Occipital lobe (tissue), 2 donors: ENCODE measurements around the gene LRBA. TPM values are rescaled to one million over a fixed set of nuclear protein-coding genes. Genes with fewer than 3 reads are reported as not detected.
"Not testable (repeated sequence)": the region's sequence is repeated elsewhere in the genome, so short reads cannot be mapped to it uniquely, and the experiment has no call there.

Experiments used
- DNase-seq: peaks from one replicate; lab custom pipeline; 2025; lab: John Stamatoyannopoulos, UW
- total RNA-seq: library from RNA; depleted of rRNA; stranded (reverse); fragments of >200 nt; gene quantifications from one replicate; pipeline ENCODE4 v1.2.3, GENCODE V29; 2014

LRBA gene
- total RNA-seq, 1 donor from 2014 or later = 25.3 TPM

DNA sequence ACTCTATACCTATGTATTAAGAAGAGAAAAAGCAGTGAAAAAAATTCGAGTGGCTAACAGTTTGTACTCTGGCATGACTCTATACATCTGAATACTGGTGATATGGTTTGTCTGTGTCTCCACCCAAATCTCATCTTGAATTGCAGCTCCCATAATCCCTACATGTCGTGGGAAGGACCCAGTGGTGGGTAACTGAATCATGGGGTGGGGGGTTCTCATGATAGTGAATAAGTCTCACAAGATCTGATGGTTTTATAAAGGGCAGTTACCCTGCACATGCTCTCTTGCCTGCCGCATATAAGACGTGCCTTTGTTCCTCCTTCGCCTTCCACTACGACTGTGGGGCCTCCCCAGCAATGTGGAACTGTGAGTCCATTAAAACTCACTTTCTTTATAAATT, 70.4 kb downstream of the LRBA start:
- DNase-seq = no peak

DNA sequence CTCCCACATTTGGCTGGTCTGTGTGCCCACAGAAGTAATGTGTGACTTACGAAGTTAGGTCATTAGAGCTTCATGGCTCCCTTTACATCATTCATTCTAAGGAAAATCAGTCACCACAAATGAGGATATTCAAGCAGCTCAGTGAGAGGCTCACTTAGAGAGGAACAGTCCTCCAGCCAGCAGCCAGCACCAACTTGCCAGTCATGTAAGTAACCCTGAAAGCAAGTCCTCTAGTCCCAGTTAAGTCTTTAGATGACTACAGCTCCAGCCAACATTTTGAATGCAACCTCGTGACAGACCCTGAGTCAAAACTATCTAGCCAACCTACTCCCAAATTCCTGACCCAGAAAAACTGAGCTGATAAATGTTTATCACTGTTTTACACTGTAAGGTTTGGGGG, 71.3 kb downstream of the LRBA start:
- no peak for DNase-seq

GRCh38 chr4:150943126-150943525, 72.0 kb downstream of the LRBA start:
- no peak for DNase-seq

GRCh38 chr4:150942539-150942938, 72.5 kb downstream of the LRBA start:
- no peak for DNase-seq

DNA sequence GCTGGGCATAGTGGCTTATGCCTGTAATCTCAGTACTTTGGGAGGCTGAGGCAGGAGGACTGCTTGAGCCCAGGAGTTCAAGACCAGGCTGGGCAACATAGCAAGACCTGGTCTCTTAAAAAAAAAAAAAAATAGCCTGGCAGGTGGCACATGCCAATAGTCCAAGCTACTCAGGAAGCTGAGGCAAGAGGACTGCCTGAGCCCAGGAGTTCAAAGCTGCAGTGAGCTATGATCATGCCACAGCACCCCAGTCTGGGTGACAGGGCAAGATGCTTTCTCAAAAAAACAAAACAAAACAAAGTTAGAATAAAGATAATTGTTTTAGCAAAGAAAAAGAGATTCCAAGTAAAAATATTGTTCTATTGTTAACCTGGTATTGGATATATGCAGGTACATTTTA, 75.0 kb downstream of the LRBA start:
- DNase-seq = no peak

DNA sequence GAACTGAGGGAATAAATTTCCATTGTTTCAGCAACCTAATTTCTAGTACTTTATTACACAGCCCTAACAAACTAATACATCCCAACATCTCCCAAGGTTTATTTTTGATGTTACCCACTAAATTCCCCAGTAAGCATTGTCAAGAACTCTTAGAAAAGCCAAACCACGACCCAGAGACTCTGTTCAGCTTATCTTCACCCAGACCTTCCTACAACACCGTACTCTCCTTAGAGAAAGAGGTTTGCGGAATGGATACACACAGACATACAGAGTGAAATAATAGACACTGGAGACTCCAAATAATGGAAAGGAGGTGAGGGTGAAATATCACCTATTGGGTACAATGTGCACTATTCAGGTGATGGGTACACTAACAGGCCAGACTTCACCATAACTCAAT, 75.6 kb downstream of the LRBA start:
- no peak for DNase-seq

DNA sequence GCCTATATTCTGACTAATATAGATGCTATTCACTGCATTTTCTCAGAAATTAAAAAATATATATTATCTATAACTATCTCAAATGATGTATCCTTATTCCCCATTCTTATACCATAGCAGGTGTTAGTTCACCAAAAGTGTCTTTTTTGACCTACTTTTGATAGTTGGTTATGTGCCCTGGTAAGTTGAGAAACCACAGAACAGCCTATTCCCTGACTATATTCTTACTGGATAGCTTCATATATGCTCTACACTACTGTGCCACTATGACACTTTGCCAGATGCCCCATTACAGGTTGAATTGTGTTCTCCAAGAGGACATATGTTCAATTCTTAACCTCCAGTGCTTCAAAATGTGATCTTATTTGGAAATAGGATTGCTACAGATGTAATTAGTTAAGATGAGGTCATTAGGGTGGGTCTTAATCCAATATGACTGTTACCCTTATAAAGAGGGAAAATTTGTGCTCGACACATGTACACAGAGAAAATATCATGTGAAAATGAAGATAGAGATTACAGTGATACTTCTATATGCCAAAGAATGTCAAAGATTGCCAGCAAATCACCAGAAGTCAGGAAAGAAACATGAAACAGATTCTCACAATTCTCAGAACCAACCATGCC, 76.1 kb downstream of the LRBA start:
- DNase-seq = no peak

DNA sequence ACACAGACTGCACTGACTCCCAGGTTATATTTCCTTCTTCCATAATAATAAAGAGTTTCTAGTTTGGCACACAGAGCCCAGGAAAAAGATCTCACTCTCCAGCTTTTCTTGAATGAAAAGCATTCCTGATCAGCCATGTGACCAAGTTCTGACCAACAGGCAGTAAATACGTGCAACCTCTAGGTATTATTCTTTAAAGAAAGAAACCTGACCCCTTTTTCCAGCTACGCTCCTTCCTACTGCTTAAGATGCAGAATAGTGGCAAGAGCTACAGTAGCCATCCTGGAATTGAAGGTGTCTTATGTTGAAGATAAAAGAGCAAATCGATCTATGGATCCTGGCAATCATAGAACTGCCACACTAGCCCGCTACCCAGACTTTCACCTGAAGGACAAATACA, 76.7 kb downstream of the LRBA start:
- no peak for DNase-seq

DNA sequence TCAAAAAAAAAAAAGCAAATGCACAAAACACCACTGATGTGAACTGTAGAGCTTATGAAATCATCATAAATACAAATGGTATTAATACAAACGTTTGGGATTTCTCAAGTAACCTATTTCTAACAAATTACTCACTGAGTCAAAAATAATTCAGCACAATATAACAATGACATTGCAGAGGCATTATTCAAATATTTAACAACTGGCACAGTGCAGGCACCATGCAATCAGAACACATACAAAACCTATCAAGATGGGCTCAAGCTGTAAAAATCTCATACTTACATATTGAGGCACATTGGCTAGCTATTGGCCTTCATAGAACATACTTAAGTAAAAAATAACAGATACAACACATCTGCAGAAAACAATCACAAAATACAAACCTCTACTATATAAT, 81.1 kb downstream of the LRBA start:
- DNase-seq = no peak

GRCh38 chr4:150931796-150932195, 83.3 kb downstream of the LRBA start:
- no peak for DNase-seq

- DNase-seq = no peak
Observed at GRCh38 chr4:150931005-150931404, 84.1 kb downstream of the LRBA start.

GRCh38 chr4:150923945-150924344, 91.1 kb downstream of the LRBA start:
- no peak for DNase-seq

- DNase-seq = not testable (repeated sequence)
Observed at GRCh38 chr4:150921486-150921885, 93.6 kb downstream of the LRBA start.

GRCh38 chr4:150918562-150918961, 96.5 kb downstream of the LRBA start:
- DNase-seq = not testable (repeated sequence)

DNA sequence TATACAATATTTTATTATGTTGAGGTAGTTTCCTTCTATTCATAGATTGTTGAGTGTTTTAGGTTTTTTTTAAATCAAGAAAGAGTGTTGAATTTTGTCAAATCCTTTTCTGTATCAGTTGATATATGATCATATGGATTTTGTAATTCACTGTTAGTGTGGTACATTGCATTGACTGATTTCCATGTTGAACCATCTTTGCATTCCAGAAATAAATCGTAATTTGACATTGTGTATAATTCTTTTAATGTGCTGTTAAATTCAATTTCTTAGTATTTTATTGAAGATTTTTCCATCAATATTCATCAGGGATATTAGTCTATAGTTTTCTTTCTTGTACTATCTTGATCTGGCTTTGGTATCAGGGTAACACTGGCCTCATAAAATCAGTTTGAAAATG, 103.8 kb downstream of the LRBA start:
- no peak for DNase-seq

DNA sequence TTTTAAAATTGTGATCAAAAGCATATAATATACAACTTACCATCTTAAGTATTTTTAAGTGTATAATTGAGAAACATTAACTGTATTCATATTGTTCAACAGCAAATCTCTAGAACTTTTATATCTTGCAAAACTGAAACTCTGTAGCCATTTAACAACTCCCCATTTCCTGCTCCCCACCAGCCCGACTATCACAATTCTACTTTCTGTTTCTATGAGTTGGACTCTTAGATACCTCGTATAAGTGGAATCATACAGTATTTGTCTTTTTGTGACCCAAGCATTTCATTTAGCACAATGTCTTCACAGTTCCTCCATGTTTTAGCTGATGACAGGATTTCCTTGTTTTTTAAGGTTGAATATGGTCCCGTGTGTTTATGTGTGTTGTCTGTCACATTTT, 106.0 kb downstream of the LRBA start:
- DNase-seq = no peak

- DNase-seq = no peak
Observed at GRCh38 chr4:150906987-150907633, 108.0 kb downstream of the LRBA start.

DNA sequence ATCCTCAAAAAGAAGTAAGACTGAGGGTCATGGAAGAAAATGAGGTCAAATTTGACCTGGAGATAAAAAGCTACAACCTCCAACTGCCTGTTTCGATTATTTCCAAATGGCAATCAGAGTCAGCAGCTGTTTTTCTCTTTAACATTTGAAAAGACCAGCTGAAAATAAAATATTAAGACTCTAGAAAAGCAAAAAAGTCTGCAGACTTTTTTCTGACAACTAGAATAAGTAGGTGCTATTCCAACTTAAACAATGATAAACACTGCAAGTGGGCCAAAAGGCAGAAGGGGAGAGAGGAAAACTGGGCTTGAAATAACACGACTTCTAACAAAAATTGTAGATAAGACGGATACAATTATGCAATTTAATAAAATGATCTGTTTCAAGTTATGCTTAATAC, 110.4 kb downstream of the LRBA start:
- no peak for DNase-seq

DNA sequence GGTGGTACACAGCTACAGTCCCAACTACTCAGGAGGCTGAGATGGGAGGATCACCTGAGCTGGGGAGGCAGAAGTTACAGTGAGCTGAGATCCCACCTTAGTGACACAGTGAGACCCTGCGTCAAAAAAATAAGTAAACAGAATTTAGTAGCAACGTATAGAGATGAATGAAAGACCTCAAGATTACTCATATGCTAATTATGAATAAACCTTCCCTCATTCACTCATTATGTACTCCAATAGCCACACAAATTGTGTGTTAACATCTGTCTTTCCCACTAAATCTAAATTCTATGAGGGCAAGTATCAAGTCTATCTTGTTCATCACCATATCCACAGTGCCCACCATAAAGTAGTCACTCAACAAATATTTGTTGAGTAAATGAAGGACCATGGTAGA, 111.5 kb downstream of the LRBA start:
- no peak for DNase-seq

DNA sequence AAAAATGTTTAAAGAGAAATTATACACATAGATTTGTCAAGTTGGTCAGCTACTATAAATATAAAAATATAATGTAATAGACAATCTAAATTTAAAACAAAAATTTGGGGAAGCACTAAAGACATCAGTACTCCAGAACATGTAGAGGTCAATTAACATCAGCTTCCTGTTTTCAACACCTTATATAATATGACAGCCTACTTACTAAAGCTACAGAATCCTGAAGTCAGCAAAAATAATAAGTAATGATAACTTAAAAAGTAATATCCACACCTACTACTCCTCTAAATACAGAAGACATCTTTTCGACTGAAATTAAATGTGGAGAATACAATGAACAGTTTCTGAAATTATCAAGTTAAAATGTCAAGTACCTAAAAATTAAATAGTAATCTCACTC, 118.6 kb downstream of the LRBA start:
- no peak for DNase-seq

- DNase-seq = no peak
Observed at GRCh38 chr4:150890246-150890645, 124.8 kb downstream of the LRBA start.

- no peak for DNase-seq
Observed at GRCh38 chr4:150889306-150889705, 125.8 kb downstream of the LRBA start.

DNA sequence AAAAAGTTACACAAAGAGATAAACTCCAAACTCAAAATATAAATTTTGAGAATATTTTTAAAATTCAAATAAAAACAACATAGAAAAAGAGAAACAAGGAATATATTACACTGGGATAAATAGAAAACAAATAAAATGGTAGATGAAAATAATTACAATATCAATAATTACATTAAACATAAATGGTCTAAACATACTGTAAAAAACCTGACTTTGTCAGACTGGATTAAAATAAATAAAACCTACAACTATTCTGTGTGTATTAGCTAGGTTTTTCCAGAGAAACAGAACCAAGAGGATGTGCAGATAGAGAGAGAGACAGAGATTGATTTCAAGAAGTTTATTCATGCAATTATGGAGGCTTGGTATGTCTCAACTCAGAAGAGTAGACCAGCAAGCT, 126.5 kb downstream of the LRBA start:
- DNase-seq = no peak

GRCh38 chr4:150888217-150888616, 126.9 kb downstream of the LRBA start:
- DNase-seq = no peak
